ENCODE data around the gene CUBN.
"Not testable (repeated sequence)": the region's sequence is repeated elsewhere in the genome, so short reads cannot be mapped to it uniquely, and the experiment has no call there.

Gene CUBN

DNA sequence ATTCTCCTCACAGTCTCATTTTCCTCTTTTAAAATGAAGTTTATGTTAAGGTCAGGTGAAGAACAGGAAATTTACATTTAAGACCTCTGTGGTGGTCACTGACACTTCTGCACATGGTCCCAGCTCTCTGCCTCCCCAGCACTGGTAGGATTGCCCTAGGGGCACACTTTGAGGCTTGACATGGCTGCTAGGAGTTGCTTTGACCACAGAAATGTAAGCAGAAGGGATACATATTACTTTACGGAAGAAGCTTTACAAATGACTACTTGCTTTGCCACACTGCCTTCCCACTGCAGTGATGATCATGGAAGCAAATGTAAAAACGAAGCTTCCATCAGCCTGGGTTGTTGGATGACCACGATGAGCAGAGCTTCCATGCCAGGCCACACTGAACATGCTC is 259.3 kb downstream of the CUBN start:
- DNase-seq (ENCODE audit: low read depth in 3 of 3) = no peak

DNA sequence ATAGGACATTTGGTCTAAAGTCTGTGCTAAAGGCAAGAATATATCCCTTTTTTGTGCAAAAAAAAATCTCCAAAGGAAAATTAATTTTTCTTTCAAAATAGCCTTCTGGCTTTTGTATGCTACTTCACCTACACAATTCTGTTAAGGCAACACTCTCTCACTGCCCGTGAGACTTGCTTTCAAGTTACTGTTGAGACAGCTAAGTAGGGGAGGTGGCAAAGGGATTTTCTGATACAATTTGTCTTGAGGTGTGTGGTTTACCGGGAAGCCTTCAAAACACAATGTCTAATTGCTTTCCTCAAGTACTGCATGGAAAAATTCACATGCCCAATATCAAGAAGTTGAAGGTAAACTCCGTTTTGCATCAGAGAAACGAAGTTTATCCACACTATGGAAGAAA is 261.6 kb downstream of the CUBN start:
- DNase-seq (ENCODE audit: low read depth in 3 of 3) = no peak

DNA sequence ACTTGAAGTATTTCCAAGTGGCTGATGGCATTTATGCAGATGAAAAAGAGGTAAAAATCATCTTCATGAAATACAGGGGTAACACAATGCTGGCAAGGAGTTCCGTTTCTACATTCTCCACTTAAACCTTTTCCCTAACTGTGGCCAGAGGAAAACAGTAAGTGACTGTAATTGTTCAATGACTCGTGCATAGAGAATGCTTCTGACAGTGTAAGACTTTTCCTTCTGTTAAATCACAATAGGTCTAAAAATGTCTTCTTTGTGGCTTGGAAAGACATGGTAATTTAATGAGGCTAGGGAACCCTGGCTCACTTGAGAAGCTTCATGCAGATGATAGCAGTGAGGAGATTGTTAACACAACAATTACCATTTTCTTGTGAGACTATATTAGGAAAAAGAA is 262.1 kb downstream of the CUBN start:
- no peak for DNase-seq (ENCODE audit: low read depth in 3 of 3)

DNA sequence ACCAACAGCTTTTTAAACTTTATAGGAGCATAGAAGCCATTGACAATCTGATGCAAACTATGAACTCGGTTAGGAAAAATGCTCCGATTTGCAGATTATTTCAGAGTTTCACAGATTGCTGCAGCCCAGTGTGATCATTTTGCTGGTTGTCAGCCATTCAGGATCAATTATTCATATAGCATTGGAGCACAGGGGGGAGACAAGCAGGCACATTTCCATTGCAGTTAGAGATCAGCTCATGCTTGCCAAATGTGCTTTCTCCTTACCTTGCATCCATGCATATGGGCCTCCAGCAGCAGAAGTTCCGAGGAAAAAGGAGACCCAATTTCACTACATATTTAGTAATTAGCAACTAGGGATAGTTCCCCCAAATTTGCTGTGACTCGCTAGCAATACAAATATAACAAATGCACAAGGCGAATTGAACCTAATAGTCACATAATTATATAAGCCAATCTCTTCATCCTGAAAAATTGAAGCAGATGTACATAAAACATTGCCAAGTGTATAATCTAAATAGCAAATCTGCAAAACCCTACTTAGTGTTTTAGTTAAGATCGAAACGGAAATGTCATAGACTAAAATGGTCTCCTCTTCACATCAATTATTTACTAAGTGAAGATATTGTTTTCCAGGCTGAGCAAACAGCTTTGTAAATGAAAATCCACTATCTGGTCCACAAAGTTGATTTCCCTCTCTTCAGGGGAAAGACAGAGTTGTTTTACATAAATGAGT is 262.9 kb downstream of the CUBN start:
- DNase-seq (ENCODE audit: low read depth in 3 of 3) = no peak

DNA sequence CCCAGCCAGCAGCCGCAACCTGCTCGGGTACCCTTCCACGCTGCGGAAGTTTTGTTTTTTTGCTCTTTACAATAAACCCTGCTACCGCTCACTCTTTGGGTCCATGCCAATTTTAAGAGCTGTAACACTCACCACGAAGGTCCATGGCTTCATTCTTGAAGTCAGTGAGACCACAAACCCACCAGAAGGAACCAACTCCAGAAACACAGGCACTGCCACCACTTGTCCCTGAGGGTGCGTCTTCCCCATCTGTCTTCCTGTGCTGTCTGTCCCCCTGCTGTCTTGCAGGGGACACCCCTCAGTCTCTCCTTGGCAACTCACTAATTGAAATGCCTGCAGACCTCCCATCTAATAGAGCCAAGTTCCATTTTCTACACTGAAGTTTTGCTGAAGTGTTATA is 263.8 kb downstream of the CUBN start:
- DNase-seq (ENCODE audit: low read depth in 3 of 3) = no peak

DNA sequence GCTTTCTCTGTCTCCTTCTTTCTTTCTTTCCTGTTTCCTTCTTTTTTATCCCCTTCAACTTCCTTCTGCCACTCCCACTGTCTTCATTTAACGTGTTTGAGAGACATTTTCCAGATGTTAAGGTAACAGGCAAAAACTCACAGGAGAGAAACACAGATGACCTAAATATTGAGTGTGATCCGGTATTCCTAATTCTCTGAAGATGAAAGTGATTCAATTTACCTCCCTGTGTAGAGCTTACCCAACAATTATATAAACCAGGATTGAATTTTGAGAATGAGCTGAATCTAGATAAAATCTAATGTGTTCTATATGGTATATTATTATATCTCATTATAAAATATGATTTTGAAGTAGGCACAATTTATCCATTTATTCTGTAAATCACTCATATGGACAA is 265.8 kb downstream of the CUBN start:
- no peak for DNase-seq (ENCODE audit: low read depth in 3 of 3)

DNA sequence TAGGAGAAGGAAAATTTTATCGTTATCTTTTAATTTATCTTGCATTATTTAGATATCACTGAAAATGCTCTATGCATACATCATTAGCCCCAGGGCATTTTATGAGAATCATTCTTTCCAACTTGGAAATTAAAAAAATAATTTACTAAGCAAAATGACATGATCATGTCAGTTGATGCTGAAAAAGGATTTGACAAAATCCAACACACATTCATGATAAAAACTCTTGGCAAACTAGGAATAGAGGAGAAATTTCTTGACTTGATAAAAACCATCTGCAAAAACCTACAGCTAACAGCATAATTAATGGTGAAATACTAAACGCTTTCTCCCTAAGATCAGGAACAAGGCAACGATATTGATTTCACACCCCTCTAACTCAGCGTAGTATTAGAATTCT is 272.2 kb downstream of the CUBN start:
- no peak for DNase-seq (ENCODE audit: low read depth in 3 of 3)

DNA sequence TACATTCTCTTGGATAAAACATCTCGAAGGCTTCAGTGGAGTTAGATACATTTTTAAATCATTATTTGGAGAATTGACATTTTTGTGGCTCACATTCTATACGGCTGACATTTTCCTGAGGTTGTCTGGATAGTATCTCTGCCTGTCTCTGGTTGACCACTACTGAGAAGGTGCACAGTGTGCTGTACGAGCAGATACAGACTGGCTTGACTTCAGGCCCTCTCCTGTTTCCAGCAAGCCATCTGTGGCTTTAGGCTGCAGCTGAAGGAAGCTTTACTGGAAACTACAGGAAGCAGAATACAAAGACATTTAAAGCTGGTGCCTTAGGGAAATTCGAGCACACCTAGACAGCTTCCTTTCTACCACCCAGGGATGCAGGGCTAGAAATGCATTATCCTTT is 273.0 kb downstream of the CUBN start:
- no peak for DNase-seq (ENCODE audit: low read depth in 3 of 3)

DNA sequence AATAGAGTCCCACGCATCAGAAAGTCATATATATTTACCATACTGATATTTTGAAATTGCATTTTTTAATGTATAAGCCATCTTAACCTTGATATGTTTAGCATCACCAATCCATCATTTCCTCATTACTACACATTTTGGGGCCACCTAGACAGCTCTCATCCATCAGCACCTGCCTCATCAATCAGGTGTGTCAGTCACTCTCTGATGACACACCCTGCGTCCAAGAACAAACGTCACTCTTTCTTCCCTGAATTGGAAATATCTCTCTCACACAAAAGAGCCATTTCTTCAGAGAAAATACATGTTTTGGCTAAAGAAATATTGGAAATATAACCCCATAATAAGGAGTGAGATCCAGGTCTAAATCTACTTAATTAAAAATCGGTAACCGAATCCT is 273.5 kb downstream of the CUBN start:
- no peak for DNase-seq (ENCODE audit: low read depth in 3 of 3)

DNA sequence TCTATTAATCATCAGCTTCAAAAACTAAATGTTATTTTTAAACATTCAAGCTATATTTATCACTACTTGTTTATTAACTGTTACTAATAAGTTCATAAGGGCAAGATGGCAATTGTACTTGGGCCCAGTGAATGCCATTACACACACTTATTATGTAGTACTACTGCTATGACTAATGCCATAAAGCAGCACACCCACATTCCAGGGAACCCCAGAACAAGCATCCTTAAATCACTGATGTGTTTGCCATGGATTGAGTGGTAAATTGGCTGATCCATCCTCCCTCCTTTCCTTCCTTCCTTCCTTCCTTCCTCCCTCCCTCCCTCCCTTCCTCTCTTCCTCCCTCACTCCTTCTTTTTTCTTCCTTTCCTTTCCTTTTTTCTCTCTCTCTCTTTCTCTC is 275.0 kb downstream of the CUBN start:
- no peak for DNase-seq (ENCODE audit: low read depth in 3 of 3)

DNA sequence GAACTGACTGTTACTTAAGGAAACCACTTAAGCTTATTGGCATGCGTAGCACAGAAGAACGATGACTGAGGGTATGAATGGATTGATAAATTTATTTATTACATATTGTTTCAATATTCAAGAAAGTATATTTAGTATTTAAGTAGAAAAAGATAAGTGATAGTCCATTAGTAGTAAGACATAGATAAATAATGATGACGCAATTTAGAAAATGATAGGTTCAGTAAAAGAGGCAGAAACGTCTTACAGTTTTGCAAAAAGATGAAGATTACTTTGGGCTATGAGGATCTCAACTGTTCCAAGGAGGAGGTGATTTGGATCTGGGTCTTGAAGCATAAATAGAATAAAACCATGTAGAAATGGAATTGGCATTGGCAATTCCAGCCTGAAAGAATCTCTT is 275.8 kb downstream of the CUBN start:
- no peak for DNase-seq (ENCODE audit: low read depth in 3 of 3)

DNA sequence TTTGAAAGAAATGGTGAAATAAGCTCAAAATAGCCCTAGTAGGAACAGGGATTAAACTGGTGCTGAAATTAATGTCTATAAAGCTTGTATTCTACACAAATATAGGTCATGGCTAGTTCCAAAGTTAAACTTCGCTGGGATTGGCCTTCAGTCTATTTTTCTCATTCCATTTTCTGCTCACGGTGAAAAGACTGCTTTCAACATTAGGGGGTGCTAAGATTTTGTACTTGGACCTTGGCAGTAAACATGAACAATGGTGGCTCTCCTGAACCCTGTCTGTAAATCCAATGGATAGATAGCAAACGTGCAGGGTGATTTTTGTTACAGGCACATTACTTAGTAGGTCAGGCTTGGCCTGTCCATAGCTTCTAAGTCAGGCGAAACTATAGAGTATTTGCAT is 276.4 kb downstream of the CUBN start:
- DNase-seq (ENCODE audit: low read depth in 3 of 3) = no peak

DNA sequence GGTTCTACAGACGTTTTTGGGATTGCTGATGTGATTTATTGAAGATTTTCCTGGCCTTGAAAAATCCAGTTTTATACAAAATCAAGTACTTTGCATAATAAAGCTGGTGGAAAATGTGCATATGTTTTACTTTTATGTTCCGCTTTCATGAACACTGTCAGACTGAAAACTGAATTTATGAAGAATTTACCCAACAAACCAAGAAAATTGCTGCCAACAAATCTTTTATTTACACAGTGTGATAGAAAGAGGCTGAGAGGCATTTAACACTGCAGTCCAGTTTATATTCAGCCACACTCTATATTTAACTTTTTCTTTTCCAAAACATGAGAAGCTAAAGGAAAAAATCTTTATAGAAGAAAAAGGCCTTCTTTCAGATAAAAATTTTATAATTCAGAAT is 277.0 kb downstream of the CUBN start:
- no peak for DNase-seq (ENCODE audit: low read depth in 3 of 3)

DNA sequence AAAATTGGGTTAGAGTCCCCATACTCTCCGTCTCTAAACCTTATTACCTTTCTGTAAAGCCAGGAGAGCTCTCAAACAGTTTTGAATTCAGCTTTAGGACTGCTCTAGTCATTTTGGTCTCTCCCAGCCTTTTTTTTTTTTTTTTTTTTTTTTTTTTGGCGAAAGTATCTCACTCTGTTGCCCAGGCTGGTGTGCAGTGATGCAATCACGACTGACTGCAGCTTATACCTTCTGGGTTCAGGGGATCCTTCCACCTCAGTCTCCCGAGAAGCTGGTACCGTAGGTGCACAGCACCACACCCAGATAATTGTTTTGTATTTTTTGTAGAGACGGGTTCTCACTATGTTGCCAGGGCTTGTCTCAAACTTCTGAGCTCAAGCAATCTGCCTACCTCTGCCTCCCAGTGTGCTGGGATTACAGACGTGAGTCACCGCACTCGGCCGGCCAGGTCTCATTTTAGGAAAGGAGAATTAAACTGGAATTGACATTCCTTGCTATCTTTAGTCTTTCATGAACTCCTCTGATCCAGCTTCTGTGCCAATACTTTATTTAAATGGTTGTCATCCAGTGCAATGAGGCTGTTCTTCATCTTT is 281.0 kb downstream of the CUBN start:
- DNase-seq (ENCODE audit: low read depth in 3 of 3) = no peak

DNA sequence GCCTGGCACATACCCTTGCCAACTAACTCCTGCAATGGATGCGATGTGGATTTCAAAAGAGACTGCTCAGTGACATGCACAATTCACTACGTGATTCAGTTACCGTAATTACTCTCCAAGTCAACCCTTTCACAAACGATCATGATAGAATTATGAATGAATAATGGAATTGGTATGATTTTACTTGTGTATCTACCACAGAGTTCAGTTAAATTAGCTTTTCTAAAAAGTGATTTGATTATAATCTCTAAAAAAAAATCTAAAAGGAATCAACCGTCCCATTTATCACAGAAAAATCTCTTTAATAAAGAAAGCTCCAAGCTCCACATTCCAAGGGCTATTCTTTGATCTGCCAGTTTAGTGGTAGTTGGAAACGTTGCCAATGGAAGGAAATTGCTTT is 282.0 kb downstream of the CUBN start:
- no peak for DNase-seq (ENCODE audit: low read depth in 3 of 3)

DNA sequence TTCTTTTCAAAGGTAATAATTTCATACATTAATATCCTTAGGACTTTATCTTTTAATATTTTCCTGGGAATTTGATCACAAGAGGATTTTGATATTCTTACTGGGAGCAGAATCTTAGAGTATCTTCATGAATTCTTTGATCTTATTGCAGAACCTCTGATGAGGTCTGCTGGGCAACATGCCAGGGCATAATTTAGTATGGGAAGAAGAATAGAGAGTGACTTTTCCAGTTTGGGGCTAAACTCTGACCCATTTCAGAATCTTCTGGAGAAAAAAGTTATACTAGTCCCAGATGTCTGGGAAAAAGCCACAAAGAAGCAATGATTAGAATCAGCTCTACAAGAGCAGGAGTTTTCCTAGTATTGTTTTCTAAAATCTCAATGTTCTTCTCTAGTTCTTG is 284.4 kb downstream of the CUBN start:
- no peak for DNase-seq (ENCODE audit: low read depth in 3 of 3)

DNA sequence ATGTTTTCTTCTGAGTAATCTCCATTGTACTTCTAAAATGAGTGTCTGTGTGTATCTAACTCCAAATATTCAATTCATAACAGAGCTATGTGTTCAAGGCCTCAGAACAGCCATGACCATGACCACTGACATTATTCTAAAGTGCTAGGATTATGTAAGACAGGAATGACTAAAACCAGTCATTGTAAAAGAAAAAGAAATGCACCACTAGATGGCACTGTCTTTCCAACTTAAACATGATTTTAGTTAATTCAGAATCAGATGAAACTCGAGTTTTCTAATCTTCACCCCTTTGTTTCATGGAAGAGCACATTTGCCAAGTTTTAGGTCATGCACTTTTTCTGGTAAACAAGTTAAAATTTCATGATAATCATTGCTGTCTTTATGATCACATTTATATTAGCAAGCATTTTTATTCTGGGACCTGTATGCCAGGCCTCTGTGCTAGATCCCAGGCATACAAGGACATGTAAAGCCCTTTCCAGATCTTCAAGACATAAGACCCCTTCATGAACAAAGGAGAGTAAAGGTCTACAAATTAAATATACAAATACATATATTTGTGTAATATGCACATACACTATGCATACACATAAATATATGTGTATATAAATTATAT is 286.2 kb downstream of the CUBN start:
- DNase-seq (ENCODE audit: low read depth in 3 of 3) = no peak

DNA sequence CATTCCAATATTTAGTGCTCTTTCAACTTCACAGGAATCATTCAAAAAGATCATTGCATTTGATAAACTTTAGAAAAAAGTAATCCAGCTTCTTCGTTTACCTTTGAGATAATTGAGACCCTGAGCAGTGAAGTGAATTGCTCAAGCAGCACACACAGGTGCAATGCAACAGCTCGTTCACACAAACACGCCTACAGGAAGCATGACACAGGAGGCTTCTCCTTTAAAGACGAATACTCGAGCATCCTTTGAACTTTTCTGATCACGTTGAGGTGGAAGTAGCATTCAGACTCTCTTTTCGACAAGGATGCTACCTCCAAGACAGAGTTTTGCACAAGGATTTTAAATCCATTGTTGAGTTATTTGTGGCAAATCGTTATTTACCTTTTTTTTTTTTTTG is 294.4 kb downstream of the CUBN start:
- peak in 1 of 3 donors; percentile 5 for DNase-seq (ENCODE audit: low read depth in 3 of 3)

DNA sequence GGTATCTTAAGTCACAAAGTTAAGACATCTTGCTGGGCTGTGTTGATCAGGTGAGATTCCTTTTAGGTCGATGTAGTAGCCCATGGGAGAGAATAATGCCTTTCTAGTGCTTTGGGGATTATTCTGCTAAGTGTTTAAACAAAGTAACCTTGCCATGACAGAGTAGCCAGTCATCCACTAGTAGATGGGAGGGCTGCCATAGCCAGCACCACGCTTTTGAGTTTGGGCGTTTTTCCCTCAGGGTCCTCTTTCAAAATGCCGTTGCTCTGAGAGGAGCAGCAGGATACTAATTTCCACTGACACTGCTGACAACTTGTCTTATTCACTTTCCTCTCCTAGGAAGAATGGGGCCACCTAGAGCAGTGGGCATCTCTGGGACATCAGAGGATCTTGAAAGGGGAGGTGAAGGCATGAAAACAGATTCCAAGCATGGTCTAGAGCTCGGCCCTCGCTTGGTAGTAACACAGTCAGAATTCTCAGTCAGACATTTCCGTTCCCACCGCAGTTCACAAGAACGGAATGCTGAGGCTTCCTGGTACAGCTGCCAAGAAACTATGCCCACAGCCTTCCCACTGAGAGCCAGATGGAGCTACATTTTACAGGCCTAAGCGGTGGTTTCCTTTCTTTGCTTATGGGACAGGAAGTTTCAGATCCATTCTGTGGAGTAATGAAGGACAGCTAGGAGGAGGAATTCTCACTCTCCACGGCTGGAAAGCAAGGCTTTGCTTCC is 297.1 kb downstream of the CUBN start:
- no peak for DNase-seq (ENCODE audit: low read depth in 3 of 3)

DNA sequence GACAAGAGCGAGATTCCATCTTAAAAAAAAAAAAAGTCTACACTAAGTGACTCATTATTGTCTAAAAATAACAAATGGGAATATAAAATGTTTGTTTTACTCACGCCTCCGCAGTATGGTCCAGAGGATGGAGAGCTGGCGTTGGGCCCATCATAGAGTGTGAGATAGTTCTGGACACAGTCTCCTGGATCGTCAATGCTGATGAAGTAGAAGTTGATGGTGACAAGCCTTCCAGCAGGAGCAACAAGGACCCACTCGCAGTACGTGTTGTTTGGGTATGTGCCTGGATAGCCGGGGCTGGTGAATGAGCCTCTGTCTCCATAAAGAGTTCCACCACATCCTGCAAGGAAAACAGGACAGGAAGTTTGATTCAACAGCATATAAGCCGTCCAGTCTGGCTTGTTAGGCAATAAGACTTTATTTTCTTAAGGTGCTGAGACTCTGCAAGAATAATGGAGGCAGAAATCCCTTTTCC is 300.9 kb downstream of the CUBN start:
- no peak for DNase-seq (ENCODE audit: low read depth in 3 of 3)

DNA sequence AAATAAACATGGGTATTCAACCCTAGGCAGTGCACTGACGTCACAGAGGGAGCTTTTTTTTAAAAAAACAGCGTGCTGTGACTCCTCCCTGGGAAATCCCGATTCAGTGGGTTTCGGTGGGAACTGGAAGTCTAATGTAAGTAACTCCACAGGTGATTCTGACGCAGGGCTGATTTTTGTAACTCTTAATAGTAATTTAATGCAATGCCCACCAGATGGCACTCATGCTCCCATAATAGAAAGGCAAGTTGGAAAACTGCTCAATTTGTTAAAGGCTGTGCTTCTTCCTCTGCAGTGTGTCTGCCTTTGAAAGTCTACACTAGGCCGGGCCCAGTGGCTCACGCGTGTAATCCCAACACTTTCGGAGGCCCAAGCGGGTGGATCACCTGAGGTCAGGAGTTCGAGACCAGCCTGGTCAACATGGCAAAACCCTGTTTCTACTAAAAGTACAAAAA is 301.5 kb downstream of the CUBN start:
- peak; percentile 18 to 53 (median 41) for DNase-seq (ENCODE audit: low read depth in 3 of 3)

DNA sequence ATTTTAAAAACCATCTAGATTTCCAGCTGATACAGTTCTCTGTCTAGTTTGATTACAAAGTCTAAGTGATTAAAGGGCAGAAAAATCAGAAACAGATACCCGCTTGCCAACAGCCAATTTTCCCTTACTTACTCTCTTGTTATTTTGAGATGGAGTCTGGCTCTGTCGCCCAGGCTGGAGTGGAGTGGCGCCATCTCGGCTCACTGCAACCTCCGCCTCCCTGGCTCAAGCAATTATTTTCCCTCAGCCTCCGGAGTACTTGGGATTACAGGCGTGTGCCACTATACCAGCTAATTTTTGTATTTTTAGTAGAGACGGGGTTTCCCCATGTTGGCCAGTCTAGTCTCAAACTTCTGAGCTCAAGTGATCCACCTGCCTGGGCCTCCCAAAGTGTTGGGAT is 302.1 kb downstream of the CUBN start:
- DNase-seq (ENCODE audit: low read depth in 3 of 3) = not testable (repeated sequence)

All from stimulated activated CD4-positive, alpha-beta T cell treated with anti-CD3 and anti-CD28 coated beads, TNF-alpha, amount 100 ng/mL, for 48 hours (primary cell).